WTC11 (cell line): Measurements from ENCODE around the gene ANKRD53. TPM values are rescaled to one million over a fixed set of nuclear protein-coding genes. Genes with fewer than 3 reads are reported as not detected.
A peak's percentile ranks its signal among the peaks of the same experiment; 100 is the strongest.

Experiments
- ATAC-seq: fragments of 200-7000 bp; cut with Tn5 transposase; 2 replicates; pipeline ENCODE4 v1.10.0; 2021; ENCODE audit warnings: mild to moderate bottlenecking, moderate library complexity
- CTCF ChIA-PET: fragments of 300-600 bp; sonication (Branson Sonifier 250); formaldehyde crosslinking; loops from one replicate; lab custom pipeline; 2021; ENCODE audit warnings: antibody characterized with exemption; lab: Charles Lee
- POLR2A ChIA-PET: fragments of 350-600 bp; sonication (Branson Sonifier 250); formaldehyde crosslinking; loops from one replicate; lab custom pipeline; 2021; ENCODE audit warnings: antibody characterized with exemption; lab: Charles Lee
- DNase-seq: peaks from one replicate; pipeline ENCODE4 v3.0.0; 2021; ENCODE audit warnings: low spot score
- H3K27ac Mint-ChIP-seq: 2 replicates; pipeline ENCODE4 v1.8.0; 2021; ENCODE audit warnings: mixed read lengths
- H3K27me3 Mint-ChIP-seq: 2 replicates; pipeline ENCODE4 v1.8.0; 2021; ENCODE audit warnings: low read depth, mild to moderate bottlenecking, moderate library complexity, mixed read lengths
- H3K36me3 Mint-ChIP-seq: 2 replicates; pipeline ENCODE4 v1.8.0; 2021; ENCODE audit warnings: mixed read lengths
- H3K4me1 Mint-ChIP-seq: 2 replicates; pipeline ENCODE4 v1.8.0; 2022; ENCODE audit warnings: mixed read lengths
- H3K4me3 Mint-ChIP-seq: 2 replicates; pipeline ENCODE4 v1.8.0; 2021; ENCODE audit warnings: mild to moderate bottlenecking, moderate library complexity, mixed read lengths
- H3K9me3 Mint-ChIP-seq: 2 replicates; pipeline ENCODE4 v1.8.0; 2021; ENCODE audit warnings: mixed read lengths
- ELF4 ChIP-seq: sonication (generic); formaldehyde crosslinking; IDR thresholded peaks from 2 replicates; pipeline ENCODE4 v1.8.1; 2022; ENCODE audit warnings: low read depth, mild to moderate bottlenecking, moderate library complexity, missing genetic modification reagents
- EMX1 ChIP-seq: fragments of 250-450 bp; sonication (Bioruptor Pico); IDR thresholded peaks from 2 replicates; pipeline ENCODE4 v1.8.0; 2021; ENCODE audit warnings: mild to moderate bottlenecking
- ESRRA ChIP-seq: sonication (generic); formaldehyde crosslinking; IDR thresholded peaks from 2 replicates; pipeline ENCODE4 v1.8.1; 2022; ENCODE audit warnings: mild to moderate bottlenecking, missing genetic modification reagents, borderline replicate concordance
- FOXJ3 ChIP-seq: sonication (generic); formaldehyde crosslinking; IDR thresholded peaks from 2 replicates; pipeline ENCODE4 v1.9.0; 2021; ENCODE audit warnings: missing genetic modification reagents, mild to moderate bottlenecking, borderline replicate concordance
- FOXK1 ChIP-seq: sonication (generic); formaldehyde crosslinking; IDR thresholded peaks from 2 replicates; pipeline ENCODE4 v1.8.0; 2022; ENCODE audit warnings: mild to moderate bottlenecking, moderate library complexity, missing genetic modification reagents
- IRF2 ChIP-seq: sonication (generic); formaldehyde crosslinking; IDR thresholded peaks from 2 replicates; pipeline ENCODE4 v1.8.0; 2022; ENCODE audit warnings: low read depth, missing genetic modification reagents, borderline replicate concordance
- NR2C2 ChIP-seq: sonication (generic); formaldehyde crosslinking; IDR thresholded peaks from 2 replicates; pipeline ENCODE4 v1.8.0; 2022; ENCODE audit warnings: mild to moderate bottlenecking, missing genetic modification reagents
- OVOL2 ChIP-seq: fragments of 250-450 bp; sonication (Bioruptor Pico); IDR thresholded peaks from 2 replicates; pipeline ENCODE4 v1.9.0; 2021; ENCODE audit warnings: mild to moderate bottlenecking, borderline replicate concordance
- SOX15 ChIP-seq: fragments of 250-450 bp; sonication (Bioruptor Pico); IDR thresholded peaks from 2 replicates; pipeline ENCODE4 v1.9.0; 2021; ENCODE audit warnings: mild to moderate bottlenecking
- TCF7 ChIP-seq: sonication (generic); formaldehyde crosslinking; IDR thresholded peaks from 2 replicates; pipeline ENCODE4 v1.8.0; 2022; ENCODE audit warnings: mild to moderate bottlenecking, low read depth, missing genetic modification reagents, moderate library complexity
- TP53 ChIP-seq: sonication (generic); formaldehyde crosslinking; IDR thresholded peaks from 2 replicates; pipeline ENCODE4 v1.8.1; 2023; ENCODE audit warnings: mild to moderate bottlenecking, missing genetic modification reagents
- ZBTB21 ChIP-seq: sonication (generic); formaldehyde crosslinking; IDR thresholded peaks from 2 replicates; pipeline ENCODE4 v1.8.1; 2023; ENCODE audit warnings: mild to moderate bottlenecking, missing genetic modification reagents, borderline replicate concordance
- ZNF138 ChIP-seq: sonication (generic); formaldehyde crosslinking; conservative IDR thresholded peaks from 2 replicates; pipeline ENCODE4 v1.8.1; 2022; ENCODE audit warnings: mild to moderate bottlenecking, moderate library complexity, missing genetic modification reagents
- ZNF219 ChIP-seq: sonication (generic); formaldehyde crosslinking; IDR thresholded peaks from 2 replicates; pipeline ENCODE4 v1.8.0; 2023; ENCODE audit warnings: missing genetic modification reagents, mild to moderate bottlenecking, borderline replicate concordance
- ZNF423 ChIP-seq: fragments of 250-450 bp; sonication (Bioruptor Pico); IDR thresholded peaks from 2 replicates; pipeline ENCODE4 v2.1.2; 2022; ENCODE audit warnings: mild to moderate bottlenecking, moderate library complexity
- total RNA-seq: library from RNA; stranded (reverse); gene quantifications from 3 replicates; pipeline ENCODE4 v1.2.3, GENCODE V29; 2021
- TF ChIP-seq, protein P1 (sequence below): sonication (generic); formaldehyde crosslinking; IDR thresholded peaks from 2 replicates; pipeline ENCODE4 v1.8.0; 2022; ENCODE audit warnings: mild to moderate bottlenecking, missing genetic modification reagents
- TF ChIP-seq, protein P2 (sequence below): sonication (generic); formaldehyde crosslinking; IDR thresholded peaks from 2 replicates; pipeline ENCODE4 v1.8.1; 2023; ENCODE audit warnings: mild to moderate bottlenecking, moderate library complexity, missing genetic modification reagents
- TF ChIP-seq, protein P3 (sequence below): fragments of 250-450 bp; sonication (Bioruptor Pico); IDR thresholded peaks from 2 replicates; pipeline ENCODE4 v2.1.2; 2022; ENCODE audit warnings: mild to moderate bottlenecking, moderate library complexity
- TF ChIP-seq, protein P4 (sequence below): sonication (generic); formaldehyde crosslinking; IDR thresholded peaks from 2 replicates; pipeline ENCODE4 v1.8.0; 2022; ENCODE audit warnings: missing genetic modification reagents

ANKRD53 gene
- total RNA-seq, 1 experiment from 2014 or later = 0.81 TPM

DNA sequence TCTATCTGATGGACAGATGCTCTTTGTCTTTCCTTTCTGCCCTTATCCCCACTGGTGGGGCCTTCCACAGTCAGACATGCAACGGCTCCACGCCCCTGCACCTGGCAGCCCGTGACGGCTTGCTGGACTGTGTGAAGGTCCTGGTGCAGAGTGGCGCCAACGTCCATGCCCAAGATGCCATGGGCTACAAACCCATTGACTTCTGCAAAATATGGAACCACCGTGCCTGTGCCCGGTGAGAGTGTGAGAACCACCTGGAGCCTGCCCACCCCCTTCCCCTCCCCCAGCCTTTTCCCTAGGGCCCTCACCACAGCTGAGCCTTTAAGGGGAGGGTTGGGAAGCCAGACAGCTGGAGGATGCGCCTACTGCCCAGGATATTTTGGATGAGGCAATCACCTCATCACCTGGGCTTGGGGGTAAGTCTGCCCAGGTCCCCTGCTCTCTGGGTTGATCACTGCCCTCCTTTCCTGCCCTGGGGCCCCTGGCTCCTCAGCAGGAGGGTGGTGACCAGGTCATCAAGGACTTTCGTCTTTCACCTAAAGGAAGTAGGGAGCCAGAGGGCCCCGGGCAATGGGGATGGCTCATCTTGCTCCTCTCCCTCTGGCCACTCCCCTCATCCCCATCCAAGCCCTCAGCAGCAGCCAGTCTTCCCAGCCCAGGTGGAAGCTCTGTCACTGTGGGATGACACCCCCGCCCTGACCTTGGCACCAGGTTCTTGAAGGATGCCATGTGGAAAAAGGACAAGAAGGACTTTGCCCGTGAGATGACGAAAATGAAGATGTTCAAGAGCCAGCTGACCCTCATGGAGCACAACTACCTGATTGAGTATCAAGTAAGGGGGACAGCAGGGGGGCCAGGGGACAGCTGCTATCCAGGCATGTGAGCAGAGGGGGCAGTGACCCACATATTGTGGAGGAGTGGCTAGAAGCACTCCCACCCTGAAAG is 3.7 kb downstream of the ANKRD53 start:
- H3K9me3 Mint-ChIP-seq = no peaks in the 10 kb centered on the region
- peaks cover 31% of the 10 kb centered on the region for H3K27me3 Mint-ChIP-seq
- DNase-seq = peak; percentile 7
- no peak for ATAC-seq
- CTCF ChIA-PET = interaction anchor here (1.4 to 4.9 kb wide), 4 partner anchors 17 to 34 kb away, joined by 3 to 68 read pairs (median 4); no protein-coding TSS in a partner anchor
- TF ChIP-seq SOX15 (no peak), ZBTB21 (CRISPR knock-in tag) (no peak), OVOL2 (CRISPR knock-in tag) (no peak), IRF2 (CRISPR knock-in tag) (no peak), FOXJ3 (CRISPR knock-in tag) (no peak), ZNF423 (CRISPR knock-in tag) (no peak), ZNF138 (CRISPR knock-in tag) (no peak), ELF4 (CRISPR knock-in tag) (no peak), NR2C2 (CRISPR knock-in tag) (no peak), EMX1 (CRISPR knock-in tag) (no peak), ESRRA (CRISPR knock-in tag) (no peak), TP53 (CRISPR knock-in tag) (no peak), ZNF219 (CRISPR knock-in tag) (no peak), FOXK1 (CRISPR knock-in tag) (no peak), TCF7 (CRISPR knock-in tag) (no peak)
- TF ChIP-seq, protein P1, sequence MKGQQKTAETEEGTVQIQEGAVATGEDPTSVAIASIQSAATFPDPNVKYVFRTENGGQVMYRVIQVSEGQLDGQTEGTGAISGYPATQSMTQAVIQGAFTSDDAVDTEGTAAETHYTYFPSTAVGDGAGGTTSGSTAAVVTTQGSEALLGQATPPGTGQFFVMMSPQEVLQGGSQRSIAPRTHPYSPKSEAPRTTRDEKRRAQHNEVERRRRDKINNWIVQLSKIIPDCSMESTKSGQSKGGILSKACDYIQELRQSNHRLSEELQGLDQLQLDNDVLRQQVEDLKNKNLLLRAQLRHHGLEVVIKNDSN (CRISPR knock-in tag) = no peak
- TF ChIP-seq, protein P2, sequence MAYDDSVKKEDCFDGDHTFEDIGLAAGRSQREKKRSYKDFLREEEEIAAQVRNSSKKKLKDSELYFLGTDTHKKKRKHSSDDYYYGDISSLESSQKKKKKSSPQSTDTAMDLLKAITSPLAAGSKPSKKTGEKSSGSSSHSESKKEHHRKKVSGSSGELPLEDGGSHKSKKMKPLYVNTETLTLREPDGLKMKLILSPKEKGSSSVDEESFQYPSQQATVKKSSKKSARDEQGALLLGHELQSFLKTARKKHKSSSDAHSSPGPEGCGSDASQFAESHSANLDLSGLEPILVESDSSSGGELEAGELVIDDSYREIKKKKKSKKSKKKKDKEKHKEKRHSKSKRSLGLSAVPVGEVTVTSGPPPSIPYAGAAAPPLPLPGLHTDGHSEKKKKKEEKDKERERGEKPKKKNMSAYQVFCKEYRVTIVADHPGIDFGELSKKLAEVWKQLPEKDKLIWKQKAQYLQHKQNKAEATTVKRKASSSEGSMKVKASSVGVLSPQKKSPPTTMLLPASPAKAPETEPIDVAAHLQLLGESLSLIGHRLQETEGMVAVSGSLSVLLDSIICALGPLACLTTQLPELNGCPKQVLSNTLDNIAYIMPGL (CRISPR knock-in tag) = no peak
- TF ChIP-seq, protein P3, sequence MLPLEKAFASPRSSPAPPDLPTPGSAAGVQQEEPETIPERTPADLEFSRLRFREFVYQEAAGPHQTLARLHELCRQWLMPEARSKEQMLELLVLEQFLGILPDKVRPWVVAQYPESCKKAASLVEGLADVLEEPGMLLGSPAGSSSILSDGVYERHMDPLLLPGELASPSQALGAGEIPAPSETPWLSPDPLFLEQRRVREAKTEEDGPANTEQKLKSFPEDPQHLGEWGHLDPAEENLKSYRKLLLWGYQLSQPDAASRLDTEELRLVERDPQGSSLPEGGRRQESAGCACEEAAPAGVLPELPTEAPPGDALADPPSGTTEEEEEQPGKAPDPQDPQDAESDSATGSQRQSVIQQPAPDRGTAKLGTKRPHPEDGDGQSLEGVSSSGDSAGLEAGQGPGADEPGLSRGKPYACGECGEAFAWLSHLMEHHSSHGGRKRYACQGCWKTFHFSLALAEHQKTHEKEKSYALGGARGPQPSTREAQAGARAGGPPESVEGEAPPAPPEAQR (CRISPR knock-in tag) = no peak
- TF ChIP-seq, protein P4, sequence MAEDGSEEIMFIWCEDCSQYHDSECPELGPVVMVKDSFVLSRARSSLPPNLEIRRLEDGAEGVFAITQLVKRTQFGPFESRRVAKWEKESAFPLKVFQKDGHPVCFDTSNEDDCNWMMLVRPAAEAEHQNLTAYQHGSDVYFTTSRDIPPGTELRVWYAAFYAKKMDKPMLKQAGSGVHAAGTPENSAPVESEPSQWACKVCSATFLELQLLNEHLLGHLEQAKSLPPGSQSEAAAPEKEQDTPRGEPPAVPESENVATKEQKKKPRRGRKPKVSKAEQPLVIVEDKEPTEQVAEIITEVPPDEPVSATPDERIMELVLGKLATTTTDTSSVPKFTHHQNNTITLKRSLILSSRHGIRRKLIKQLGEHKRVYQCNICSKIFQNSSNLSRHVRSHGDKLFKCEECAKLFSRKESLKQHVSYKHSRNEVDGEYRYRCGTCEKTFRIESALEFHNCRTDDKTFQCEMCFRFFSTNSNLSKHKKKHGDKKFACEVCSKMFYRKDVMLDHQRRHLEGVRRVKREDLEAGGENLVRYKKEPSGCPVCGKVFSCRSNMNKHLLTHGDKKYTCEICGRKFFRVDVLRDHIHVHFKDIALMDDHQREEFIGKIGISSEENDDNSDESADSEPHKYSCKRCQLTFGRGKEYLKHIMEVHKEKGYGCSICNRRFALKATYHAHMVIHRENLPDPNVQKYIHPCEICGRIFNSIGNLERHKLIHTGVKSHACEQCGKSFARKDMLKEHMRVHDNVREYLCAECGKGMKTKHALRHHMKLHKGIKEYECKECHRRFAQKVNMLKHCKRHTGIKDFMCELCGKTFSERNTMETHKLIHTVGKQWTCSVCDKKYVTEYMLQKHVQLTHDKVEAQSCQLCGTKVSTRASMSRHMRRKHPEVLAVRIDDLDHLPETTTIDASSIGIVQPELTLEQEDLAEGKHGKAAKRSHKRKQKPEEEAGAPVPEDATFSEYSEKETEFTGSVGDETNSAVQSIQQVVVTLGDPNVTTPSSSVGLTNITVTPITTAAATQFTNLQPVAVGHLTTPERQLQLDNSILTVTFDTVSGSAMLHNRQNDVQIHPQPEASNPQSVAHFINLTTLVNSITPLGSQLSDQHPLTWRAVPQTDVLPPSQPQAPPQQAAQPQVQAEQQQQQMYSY = no peak
- no peak overlapping the region for H3K27ac Mint-ChIP-seq
- H3K4me3 Mint-ChIP-seq = no peak overlapping the region
- POLR2A ChIA-PET = no interaction called here
- peaks cover 16% of the 10 kb centered on the region for H3K4me1 Mint-ChIP-seq
- H3K36me3 Mint-ChIP-seq = peaks cover 8% of the 10 kb centered on the region; the same call in 1 of the 2 replicates
